Esophagus squamous epithelium (tissue), 5 donors: ENCODE data around the gene TMEM108. TPM values are rescaled to one million over a fixed set of nuclear protein-coding genes. Genes with fewer than 3 reads are reported as not detected.

Experiments used
- DNase-seq: peaks from one replicate; lab custom pipeline; 2025; lab: John Stamatoyannopoulos, UW
- H3K27ac ChIP-seq, 4 donors: fragments of 200-600 bp; sonication (generic); one replicate each; pipeline ENCODE4 v1.5.1; 2016 to 2019; ENCODE audit warnings: mild to moderate bottlenecking in 1 of 4
- H3K27me3 ChIP-seq, 4 donors: fragments of 200-600 bp; sonication (generic); 1 replicate in 3 of 4; 2 replicates in 1 of 4; pipeline versions ENCODE4 v1.5.1 to v1.6.0; 2017 to 2021; ENCODE audit warnings: antibody characterized with exemption in 1 of 4
- H3K36me3 ChIP-seq, 3 donors: fragments of 200-600 bp; sonication (generic); one replicate each; pipeline ENCODE4 v1.5.1; 2016 to 2019
- H3K4me1 ChIP-seq, 3 donors: fragments of 200-600 bp; sonication (generic); one replicate each; pipeline ENCODE4 v1.5.1; 2017 to 2019
- H3K4me3 ChIP-seq, 4 donors: fragments of 200-600 bp; sonication (generic); 1 replicate in 3 of 4; 2 replicates in 1 of 4; pipeline ENCODE4 v1.5.1; 2016 to 2019; ENCODE audit warnings: mild to moderate bottlenecking in 2 of 4, moderate library complexity in 1 of 4
- H3K9me3 ChIP-seq, 3 donors: fragments of 200-600 bp; sonication (generic); one replicate each; pipeline ENCODE4 v1.5.1; 2016 to 2019
- CTCF ChIP-seq, 6 experiments: fragments of 450-650 bp in 4 of 6; fragments of 200-600 bp in 2 of 6; sonication (generic) in 2 of 6; IDR thresholded peaks; one replicate each; pipeline ENCODE4 v1.5.1; 2016 to 2019; ENCODE audit warnings: antibody characterized with exemption in 6 of 6, mild to moderate bottlenecking in 4 of 6, moderate library complexity in 4 of 6
- POLR2A ChIP-seq, 4 donors: fragments of 450-650 bp; IDR thresholded peaks; one replicate each; pipeline ENCODE4 v1.6.1; 2017; ENCODE audit warnings: antibody characterized with exemption in 4 of 4, mild to moderate bottlenecking in 4 of 4, moderate library complexity in 3 of 4
- WGBS, 2 donors: methylation state at CpG; one replicate each; pipeline ENCODE4 v1.1.5; 2018; 5-methylcytosine and 5-hydroxymethylcytosine counted together
- intact Hi-C: fragments of 100-400 bp; cut with DNase I; formaldehyde crosslinking; loops from one replicate; pipeline ENCODE4 v1.15.0; 2022
- total RNA-seq, 4 donors: library from RNA; depleted of rRNA; stranded (reverse); fragments of >200 nt; gene quantifications; one replicate each; pipeline ENCODE4 v1.1.0, GENCODE V29; 2016
- donor health status: DM: yes; HTN: yes; CAD: no.

TMEM108 gene
- total RNA-seq, 4 donors from 2014 or later, result 0.12 to 3.4 (median 0.24) TPM

- no peak for DNase-seq
- 53 to 65% methylated on average over 2 of the region's 2 CpGs for WGBS, 2 donors
- TF ChIP-seq POLR2A (IDR thresholded peaks at IDR 0.05) (no peak), CTCF (IDR thresholded peaks at IDR 0.05) (no peak)
- Histone ChIP-seq H3K4me3 (no peak overlapping the region), H3K27ac (no peak overlapping the region), H3K4me1 (no peaks in the 10 kb centered on the region), H3K27me3 (no peaks in the 10 kb centered on the region), H3K9me3 (no peaks in the 10 kb centered on the region), H3K36me3 (no peaks in the 10 kb centered on the region)
- intact Hi-C loops, result no loop called here
Measured at GRCh38 chr3:133401374-133402135, 363.4 kb downstream of the TMEM108 start.

GRCh38 chr3:133404920-133405319 lies 366.7 kb downstream of the TMEM108 start:
- 74 to 94% methylated on average over 3 of the region's 3 CpGs for WGBS, 2 donors
- no peaks in the 10 kb centered on the region for H3K4me1 ChIP-seq
- no peak overlapping the region for H3K27ac ChIP-seq
- H3K9me3 ChIP-seq, result no peaks in the 10 kb centered on the region
- TF ChIP-seq POLR2A (IDR thresholded peaks at IDR 0.05) (no peak), CTCF (IDR thresholded peaks at IDR 0.05) (no peak)
- H3K4me3 ChIP-seq, result no peak overlapping the region
- H3K36me3 ChIP-seq, result no peaks in the 10 kb centered on the region
- peaks cover 0 to 6% (median 0%) of the 10 kb centered on the region in 4 donors for H3K27me3 ChIP-seq
- intact Hi-C loops, result no loop called here
- DNase-seq, result no peak

DNA sequence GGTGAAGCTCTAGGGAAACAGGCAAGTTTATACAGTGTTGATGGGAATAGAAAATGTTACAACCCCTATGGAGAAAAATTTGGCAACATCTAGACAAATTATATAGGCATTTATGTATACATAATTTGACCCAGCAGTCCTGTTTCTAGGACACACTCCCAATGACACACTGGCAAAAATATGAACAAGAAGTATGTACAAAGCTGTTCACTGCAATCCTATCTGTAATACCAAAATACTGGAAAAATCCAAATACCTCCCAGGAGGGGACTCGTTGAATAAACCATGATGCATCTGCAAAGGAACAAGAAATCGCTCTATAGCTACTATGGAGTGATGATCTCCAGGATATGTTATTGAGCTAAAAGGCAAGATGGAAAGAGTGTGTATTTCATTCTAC lies 370.2 kb downstream of the TMEM108 start:
- H3K27ac ChIP-seq, result no peak overlapping the region
- H3K36me3 ChIP-seq, result no peaks in the 10 kb centered on the region
- peaks cover 0 to 17% (median 0%) of the 10 kb centered on the region in 4 donors for H3K27me3 ChIP-seq
- WGBS, 2 donors, result 82 to 91% methylated on average over 2 of the region's 2 CpGs
- DNase-seq, result no peak
- no peak overlapping the region for H3K4me3 ChIP-seq
- no peaks in the 10 kb centered on the region for H3K9me3 ChIP-seq
- H3K4me1 ChIP-seq, result peaks cover 0 to 11% (median 0%) of the 10 kb centered on the region in 3 donors
- intact Hi-C loops, result no loop called here
- no peak for TF ChIP-seq CTCF (IDR thresholded peaks at IDR 0.05)
- no peak for TF ChIP-seq POLR2A (IDR thresholded peaks at IDR 0.05)

- Histone ChIP-seq H3K4me1 (peaks cover 0 to 16% (median 0%) of the 10 kb centered on the region in 3 donors), H3K9me3 (no peaks in the 10 kb centered on the region), H3K27ac (no peak overlapping the region), H3K27me3 (peaks cover 0 to 17% (median 0%) of the 10 kb centered on the region in 4 donors), H3K36me3 (no peaks in the 10 kb centered on the region), H3K4me3 (no peak overlapping the region)
- 46 to 54% methylated on average over 2 of the region's 2 CpGs for WGBS, 2 donors
- no peak for TF ChIP-seq POLR2A (IDR thresholded peaks at IDR 0.05)
- TF ChIP-seq CTCF (IDR thresholded peaks at IDR 0.05), result no peak
- no peak for DNase-seq
- intact Hi-C loops, result no loop called here
Measured at GRCh38 chr3:133408961-133409360, 370.8 kb downstream of the TMEM108 start.

DNA sequence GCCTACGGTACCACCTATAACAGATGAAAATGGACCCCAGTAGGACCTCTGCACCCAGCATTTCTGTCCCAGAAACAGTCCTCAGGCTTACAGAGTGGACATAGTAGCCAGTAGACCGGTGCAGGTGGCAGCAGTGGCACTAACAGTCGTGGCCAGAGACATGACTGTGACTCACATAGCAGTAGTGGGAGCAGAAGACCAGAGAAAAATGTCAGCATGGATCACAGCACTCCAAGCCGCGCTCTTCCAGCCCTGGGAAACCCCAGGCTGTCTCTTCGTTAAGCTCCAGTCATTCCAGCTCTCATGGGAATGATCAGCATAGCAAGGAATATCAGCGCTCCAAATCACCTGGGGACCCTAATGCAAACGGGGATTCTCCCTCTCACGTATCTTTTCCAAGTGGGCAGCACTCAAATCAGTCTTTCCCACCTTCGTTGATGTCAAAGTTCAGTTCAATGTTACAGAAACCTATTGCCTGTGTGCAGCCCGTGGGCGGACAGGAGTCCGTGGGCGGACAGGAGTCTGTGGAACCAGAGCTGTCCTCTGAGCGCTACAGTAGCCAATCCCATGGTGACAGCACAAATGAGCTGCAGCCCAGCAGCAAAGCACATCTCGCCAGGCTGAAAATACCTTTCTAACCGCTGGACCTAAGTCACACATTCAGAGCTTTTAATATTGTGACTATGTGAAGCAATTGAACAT lies 372.2 kb downstream of the TMEM108 start:
- Histone ChIP-seq H3K4me1 (peaks cover 0 to 16% (median 0%) of the 10 kb centered on the region in 3 donors), H3K36me3 (no peaks in the 10 kb centered on the region), H3K4me3 (no peak overlapping the region), H3K27ac (no peak overlapping the region), H3K27me3 (peaks cover 0 to 17% (median 0%) of the 10 kb centered on the region in 4 donors), H3K9me3 (no peaks in the 10 kb centered on the region)
- intact Hi-C loops, result no loop called here
- WGBS, 2 donors, result 75 to 86% methylated on average over 13 to 15 of the region's 17 CpGs
- DNase-seq, result no peak
- TF ChIP-seq POLR2A (IDR thresholded peaks at IDR 0.05) (no peak), CTCF (IDR thresholded peaks at IDR 0.05) (no peak)
